Measurements from ENCODE around the gene MT1G.

DNA sequence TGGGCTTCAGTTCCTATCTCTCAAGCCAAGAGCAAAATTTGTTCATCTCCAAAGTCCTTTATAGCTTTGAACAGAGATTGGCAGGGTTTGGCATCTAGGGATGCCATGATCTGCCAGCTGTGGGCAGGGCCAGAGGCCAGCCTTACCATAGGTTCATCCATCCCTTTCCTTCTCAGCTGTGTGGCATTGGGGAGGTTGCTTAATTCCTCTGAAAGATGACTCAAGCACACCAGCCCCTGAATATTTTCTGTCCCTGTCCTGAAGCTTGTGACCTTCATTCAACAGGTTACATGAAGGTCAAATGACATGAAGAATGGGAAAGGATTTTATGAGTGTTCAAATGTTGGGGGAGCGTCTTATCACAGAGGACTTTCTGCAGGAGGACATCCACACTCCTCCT is 3.4 kb downstream of the MT1G start:
- no peak for TF ChIP-seq POLR2A (IDR thresholded peaks at IDR 0.05)
- TF ChIP-seq, protein P1, sequence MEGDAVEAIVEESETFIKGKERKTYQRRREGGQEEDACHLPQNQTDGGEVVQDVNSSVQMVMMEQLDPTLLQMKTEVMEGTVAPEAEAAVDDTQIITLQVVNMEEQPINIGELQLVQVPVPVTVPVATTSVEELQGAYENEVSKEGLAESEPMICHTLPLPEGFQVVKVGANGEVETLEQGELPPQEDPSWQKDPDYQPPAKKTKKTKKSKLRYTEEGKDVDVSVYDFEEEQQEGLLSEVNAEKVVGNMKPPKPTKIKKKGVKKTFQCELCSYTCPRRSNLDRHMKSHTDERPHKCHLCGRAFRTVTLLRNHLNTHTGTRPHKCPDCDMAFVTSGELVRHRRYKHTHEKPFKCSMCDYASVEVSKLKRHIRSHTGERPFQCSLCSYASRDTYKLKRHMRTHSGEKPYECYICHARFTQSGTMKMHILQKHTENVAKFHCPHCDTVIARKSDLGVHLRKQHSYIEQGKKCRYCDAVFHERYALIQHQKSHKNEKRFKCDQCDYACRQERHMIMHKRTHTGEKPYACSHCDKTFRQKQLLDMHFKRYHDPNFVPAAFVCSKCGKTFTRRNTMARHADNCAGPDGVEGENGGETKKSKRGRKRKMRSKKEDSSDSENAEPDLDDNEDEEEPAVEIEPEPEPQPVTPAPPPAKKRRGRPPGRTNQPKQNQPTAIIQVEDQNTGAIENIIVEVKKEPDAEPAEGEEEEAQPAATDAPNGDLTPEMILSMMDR (IDR thresholded peaks at IDR 0.05): no peak
